Muscle of arm (tissue), 12 donors: ENCODE data around the gene P2RY8. TPM values are rescaled to one million over a fixed set of nuclear protein-coding genes. Genes with fewer than 3 reads are reported as not detected.

Experiments
- DNase-seq: peaks from one replicate; pipeline ENCODE4 v3.0.0-alpha.2; 2013
- polyA plus RNA-seq, 12 donors: library from polyadenylated mRNA; unstranded; fragments of 120-200 nt; gene quantifications; one replicate each; pipeline ENCODE4 v1.2.1, GENCODE V29; 2013; ENCODE audit not compliant: insufficient read length in 12 of 12

Gene P2RY8
- polyA plus RNA-seq, 12 donors: 0.31 to 2.5 (median 0.92) TPM; not detected in 2

- DNase-seq: no peak
These were observed 117.2 kb downstream of the P2RY8 start for GRCh38 chrX:1419545-1420355.

GRCh38 chrX:1418901-1419544 lies 118.0 kb downstream of the P2RY8 start:
- no peak for DNase-seq

GRCh38 chrX:1417921-1418771 lies 118.8 kb downstream of the P2RY8 start:
- DNase-seq: no peak

GRCh38 chrX:1416965-1417760 lies 119.8 kb downstream of the P2RY8 start:
- no peak for DNase-seq

GRCh38 chrX:1416327-1416784 lies 120.6 kb downstream of the P2RY8 start:
- DNase-seq: no peak

Other genes starting within 250 kb of the P2RY8 start
- 10 to 100 TPM in 10 of 12 donors, 1 to 10 TPM in 1, not detected in 1; 6.4 to 24.9 (median 15.4) TPM for gene IL3RA, start 200.4 kb downstream of the P2RY8 start, polyA plus RNA-seq
- 100 to 1,000 TPM in 11 of 12 donors, not detected in 1; 328 to 483 (median 427) TPM for gene SLC25A6, start 145.1 kb downstream of the P2RY8 start, polyA plus RNA-seq
- gene ASMTL, start 84.3 kb downstream of the P2RY8 start, polyA plus RNA-seq: 10 to 100 TPM in 11 of 12 donors, not detected in 1; 15.5 to 27.7 (median 20.0) TPM
- 10 to 100 TPM in 11 of 12 donors, not detected in 1; 22.7 to 43.9 (median 25.9) TPM for gene AKAP17A, start 54.4 kb upstream of the P2RY8 start, polyA plus RNA-seq
- under 1 TPM in 4 of 12 donors, not detected in 8; 0.14 to 0.45 (median 0.33) TPM for gene ASMT, start 77.9 kb upstream of the P2RY8 start, polyA plus RNA-seq